ENCODE results near the gene RBM4. TPM values are rescaled to one million over a fixed set of nuclear protein-coding genes. Genes with fewer than 3 reads are reported as not detected.

RBM4 gene
- total RNA-seq, 1 experiment from 2014 or later, result 94.4 TPM

GRCh38 chr11:66643745-66644437 is 5.4 kb downstream of the RBM4 start:
- H3K27ac ChIP-seq (ENCODE audit: low read depth, low read length), result no peak overlapping the region
- H3K9me2 ChIP-seq (ENCODE audit: insufficient read depth), result no peaks in the 10 kb centered on the region
- peaks cover 0 to 9% of the 10 kb centered on the region in 2 experiments; a peak in 1 of 4 replicates for H3K4me1 ChIP-seq (ENCODE audit: control insufficient read depth in 1 of 2, insufficient read depth in 2 of 2, low read length in 2 of 2)
- peaks cover 52% of the 10 kb centered on the region for H4K20me1 ChIP-seq (ENCODE audit: insufficient read depth)
- ChIA-PET RAD21 (ENCODE audit: low non-redundant PET in 1 of 2, low total read pairs in 2 of 2, uncharacterized antibody in 2 of 2, unreplicated experiment in 2 of 2) (no interaction called here), POLR2A (no interaction called here), CTCF (no interaction called here)
- DNase-seq (ENCODE audit: low read depth, low spot score) (no peak), ATAC-seq (no peak)
- H3K9ac ChIP-seq (ENCODE audit: low read length), result no peak overlapping the region
- H3K9me3 ChIP-seq (ENCODE audit: control insufficient read depth in 1 of 2, insufficient read depth in 1 of 2, low read depth in 1 of 2, low read length in 2 of 2), result no peaks in the 10 kb centered on the region
- no TSS peak for BruUV-seq (replicated peaks)
- TF ChIP-seq ZFX (IDR thresholded peaks at IDR 0.05) (no peak), EZH2phosphoT487 (IDR thresholded peaks at IDR 0.05; ENCODE audit: borderline replicate concordance) (no peak), POLR2AphosphoS5 (IDR thresholded peaks at IDR 0.05; ENCODE audit: low read depth, low read length) (no peak), ATF3 (IDR thresholded peaks at IDR 0.05) (no peak)
- peaks cover 100% of the 10 kb centered on the region for H3K79me2 ChIP-seq (ENCODE audit: insufficient read depth, low read length)
- H2AFZ ChIP-seq (ENCODE audit: low read depth, low read length, poor library complexity, severe bottlenecking), result no peak overlapping the region
- H3K27me3 ChIP-seq (ENCODE audit: insufficient read depth, low read length), result no peaks in the 10 kb centered on the region
- H3K4me2 ChIP-seq (ENCODE audit: low read length), result no peak overlapping the region
- H3K4me3 ChIP-seq (replicated peaks in 1 of 2; ENCODE audit: low read depth in 1 of 2, low read length in 2 of 2), result no peak overlapping the region
- H3K36me3 ChIP-seq (ENCODE audit: control insufficient read depth in 1 of 2, insufficient read depth in 2 of 2, low read length in 2 of 2), result peaks cover 74 to 86% of the 10 kb centered on the region in 2 experiments
- intact Hi-C loops (cut with micrococcal nuclease), result no loop called here

- no peak overlapping the region for H3K27ac ChIP-seq (ENCODE audit: low read depth, low read length)
- intact Hi-C loops (cut with micrococcal nuclease), result no loop called here
- H4K20me1 ChIP-seq (ENCODE audit: insufficient read depth), result peaks cover 28% of the 10 kb centered on the region
- ChIA-PET POLR2A (interaction anchor here (2.0 kb wide), 1 partner anchor 9 kb away, joined by 6 read pairs; the partner anchor contains the start of gene RBM4), CTCF (no interaction called here), RAD21 (ENCODE audit: low non-redundant PET in 1 of 2, low total read pairs in 2 of 2, uncharacterized antibody in 2 of 2, unreplicated experiment in 2 of 2) (no interaction called here)
- no peaks in the 10 kb centered on the region for H3K9me3 ChIP-seq (ENCODE audit: control insufficient read depth in 1 of 2, insufficient read depth in 1 of 2, low read depth in 1 of 2, low read length in 2 of 2)
- no peaks in the 10 kb centered on the region for H3K9me2 ChIP-seq (ENCODE audit: insufficient read depth)
- H3K27me3 ChIP-seq (ENCODE audit: insufficient read depth, low read length), result no peaks in the 10 kb centered on the region
- no peak overlapping the region for H3K4me3 ChIP-seq (replicated peaks in 1 of 2; ENCODE audit: low read depth in 1 of 2, low read length in 2 of 2)
- no peak for ATAC-seq
- peaks cover 100% of the 10 kb centered on the region for H3K79me2 ChIP-seq (ENCODE audit: insufficient read depth, low read length)
- peaks cover 0 to 3% of the 10 kb centered on the region in 2 experiments; a peak in 1 of 4 replicates for H3K4me1 ChIP-seq (ENCODE audit: control insufficient read depth in 1 of 2, insufficient read depth in 2 of 2, low read length in 2 of 2)
- no peak for DNase-seq (ENCODE audit: low read depth, low spot score)
- no peak for TF ChIP-seq POLR2AphosphoS5 (IDR thresholded peaks at IDR 0.05; ENCODE audit: low read depth, low read length)
- peaks cover 67 to 80% of the 10 kb centered on the region in 2 experiments for H3K36me3 ChIP-seq (ENCODE audit: control insufficient read depth in 1 of 2, insufficient read depth in 2 of 2, low read length in 2 of 2)
- H3K4me2 ChIP-seq (ENCODE audit: low read length), result no peak overlapping the region
- H2AFZ ChIP-seq (ENCODE audit: low read depth, low read length, poor library complexity, severe bottlenecking), result no peak overlapping the region
- BruUV-seq (replicated peaks), result no TSS peak
- H3K9ac ChIP-seq (ENCODE audit: low read length), result no peak overlapping the region
Observed at GRCh38 chr11:66646828-66647227, 8.3 kb downstream of the RBM4 start.
